Measurements from ENCODE around the gene ZMIZ1. TPM values are rescaled to one million over a fixed set of nuclear protein-coding genes. Genes with fewer than 3 reads are reported as not detected.

Gene ZMIZ1
- total and polyA plus RNA-seq, 2 experiments from 2014 or later: 9.2 to 30.9 TPM

GRCh38 chr10:79138449-79139123, 69.8 kb downstream of the ZMIZ1 start:
- H3K27ac ChIP-seq (ENCODE audit: low read depth): 0 out of 2 replicates have a peak overlapping the region, but pooled peaks have one; percentile 50
- no peak overlapping the region for H3K4me2 ChIP-seq
- H3K27ac Mint-ChIP-seq: peak overlapping the region; percentile 77

More at GRCh38 chr10:79138449-79139123, 69.8 kb downstream of the ZMIZ1 start:
- H3K4me3 Mint-ChIP-seq: no peak overlapping the region
- H3K4me1 Mint-ChIP-seq: peaks cover 68% of the 10 kb centered on the region
- no peaks in the 10 kb centered on the region for H3F3A ChIP-seq (replicated peaks; ENCODE audit: low read depth)
- no peak for TF ChIP-seq NANOG (IDR thresholded peaks at IDR 0.05; ENCODE audit: borderline replicate concordance)
- no peak for TF ChIP-seq ZNF114 (CRISPR knock-in tag; IDR thresholded peaks at IDR 0.05)
- TF ChIP-seq CTCF (conservative IDR thresholded peaks at IDR 0.05; ENCODE audit: low read depth in 2 of 2): no peak
- no peak for TF ChIP-seq EZH2 (IDR thresholded peaks at IDR 0.05; ENCODE audit: low read depth, unreplicated experiment)
- TF ChIP-seq JUNB (IDR thresholded peaks at IDR 0.05; ENCODE audit: unreplicated experiment): no peak
- no peak for TF ChIP-seq ZNF462 (CRISPR knock-in tag; IDR thresholded peaks at IDR 0.05)
- TF ChIP-seq REST (IDR thresholded peaks at IDR 0.05; ENCODE audit: unreplicated experiment): no peak
- no peak for TF ChIP-seq STAT1 (IDR thresholded peaks at IDR 0.05; ENCODE audit: unreplicated experiment)
- TF ChIP-seq ETS1 (IDR thresholded peaks at IDR 0.05): no peak
- TF ChIP-seq POLR2AphosphoS5 (IDR thresholded peaks at IDR 0.05; ENCODE audit: low read depth): no peak
- no peak for TF ChIP-seq CREB1 (CRISPR knock-in tag; IDR thresholded peaks at IDR 0.05; ENCODE audit: low read depth)
- TF ChIP-seq ZNF331 (CRISPR knock-in tag; IDR thresholded peaks at IDR 0.05; ENCODE audit: low read depth): no peak
- no peak for TF ChIP-seq EZH2phosphoT487 (IDR thresholded peaks at IDR 0.05; ENCODE audit: unreplicated experiment)
- H3K79me2 ChIP-seq (replicated peaks; ENCODE audit: insufficient read depth): peaks cover 37% of the 10 kb centered on the region
- DNase-seq (ENCODE audit: low spot score) (no peak), ATAC-seq (no peak)
- peaks cover 32% of the 10 kb centered on the region for H3K4me1 ChIP-seq (ENCODE audit: insufficient read depth)
- no peak overlapping the region for H3K4me3 ChIP-seq
- H3K27me3 Mint-ChIP-seq (ENCODE audit: insufficient read depth, low read depth, poor library complexity): peaks cover 18% of the 10 kb centered on the region
- H4K20me1 ChIP-seq (replicated peaks; ENCODE audit: insufficient read depth): no peaks in the 10 kb centered on the region
- H3K36me3 ChIP-seq (ENCODE audit: insufficient read depth): no peaks in the 10 kb centered on the region
- no peaks in the 10 kb centered on the region for H3K9me2 ChIP-seq (ENCODE audit: insufficient read depth)
- H3K9me3 Mint-ChIP-seq: no peaks in the 10 kb centered on the region; the same call in 2 of the 3 replicates
- no peaks in the 10 kb centered on the region for H3K27me3 ChIP-seq (ENCODE audit: insufficient read depth)
- H2AFZ ChIP-seq: no peak overlapping the region
- H3K36me3 Mint-ChIP-seq (ENCODE audit: low read depth): peaks cover 20% of the 10 kb centered on the region

Measured in GM23338 (cell line).